ENCODE results near the gene TSC2. TPM values are rescaled to one million over a fixed set of nuclear protein-coding genes. Genes with fewer than 3 reads are reported as not detected.

Gene TSC2
- total and polyA plus RNA-seq, 2 of the 13 experiments (the other 11 are each of a cell fraction or from before 2014, with no cell fraction given) = 19.6 to 40.4 TPM

- TF ChIP-seq ZNF609 (CRISPR knock-in tag; IDR thresholded peaks at IDR 0.05; ENCODE audit: borderline replicate concordance) (peak; percentile 61), CENPBD1 (CRISPR knock-in tag; IDR thresholded peaks at IDR 0.05; ENCODE audit: borderline replicate concordance, low read depth) (0 out of 2 replicates have a peak, but pooled peaks have one; percentile 42), ZNF337 (CRISPR knock-in tag; IDR thresholded peaks at IDR 0.05; ENCODE audit: borderline replicate concordance, low read depth) (no peak), ZNF331 (CRISPR knock-in tag; IDR thresholded peaks at IDR 0.05) (no peak; the same call in 1 of the 2 replicates), ZNF550 (CRISPR knock-in tag; IDR thresholded peaks at IDR 0.05; ENCODE audit: borderline replicate concordance) (no peak; the same call in 1 of the 2 replicates), ZNF20 (CRISPR knock-in tag; IDR thresholded peaks at IDR 0.05) (no peak), YEATS2 (CRISPR knock-in tag; IDR thresholded peaks at IDR 0.05; ENCODE audit: borderline replicate concordance) (peak; percentile 81; the same call in 1 of the 2 replicates), HDAC2 (CRISPR knock-in tag; IDR thresholded peaks at IDR 0.05) (peak; percentile 58), EZH2 (conservative IDR thresholded peaks at IDR 0.05; ENCODE audit: low read depth, low read length) (no peak), STAT6 (CRISPR knock-in tag; IDR thresholded peaks at IDR 0.05; ENCODE audit: borderline replicate concordance) (0 out of 2 replicates have a peak, but pooled peaks have one; percentile 65), GTF2F1 (IDR thresholded peaks at IDR 0.05; ENCODE audit: low read length) (no peak), SNAPC2 (CRISPR knock-in tag; IDR thresholded peaks at IDR 0.05) (no peak; the same call in 1 of the 2 replicates), RAD51 (IDR thresholded peaks at IDR 0.05; ENCODE audit: borderline replicate concordance) (peak; percentile 96), ZNF253 (CRISPR knock-in tag; IDR thresholded peaks at IDR 0.05; ENCODE audit: borderline replicate concordance) (no peak), HOMEZ (CRISPR knock-in tag; IDR thresholded peaks at IDR 0.05; ENCODE audit: low read depth) (no peak), ZNF430 (CRISPR knock-in tag; IDR thresholded peaks at IDR 0.05) (peak; percentile 85), CC2D1A (CRISPR knock-in tag; IDR thresholded peaks at IDR 0.05) (no peak), ELF1 (CRISPR knock-in tag; IDR thresholded peaks at IDR 0.05) (peak; percentile 93), SOX13 (IDR thresholded peaks at IDR 0.05) (no peak), SOX13 (CRISPR knock-in tag; conservative IDR thresholded peaks at IDR 0.05 in 1 of 2, IDR thresholded peaks at IDR 0.05 in 1 of 2) (no peak; a peak in 1 of 4 replicates)
These were observed at the start of gene TSC2, which contains the start of gene NTHL1 (continued) for GRCh38 chr16:2047330-2048115.
